OCI-M2 (cell line): ENCODE results near the gene SETD3.
"Not testable (repeated sequence)": the region's sequence is repeated elsewhere in the genome, so short reads cannot be mapped to it uniquely, and the experiment has no call there.

Experiments used
- DNase-seq: peaks from one replicate; lab custom pipeline; 2025; ENCODE audit not compliant: unreplicated experiment; lab: John Stamatoyannopoulos, UW

SETD3 gene

GRCh38 chr14:99363616-99364290 is 116.9 kb downstream of the SETD3 start:
- DNase-seq: no peak

DNA sequence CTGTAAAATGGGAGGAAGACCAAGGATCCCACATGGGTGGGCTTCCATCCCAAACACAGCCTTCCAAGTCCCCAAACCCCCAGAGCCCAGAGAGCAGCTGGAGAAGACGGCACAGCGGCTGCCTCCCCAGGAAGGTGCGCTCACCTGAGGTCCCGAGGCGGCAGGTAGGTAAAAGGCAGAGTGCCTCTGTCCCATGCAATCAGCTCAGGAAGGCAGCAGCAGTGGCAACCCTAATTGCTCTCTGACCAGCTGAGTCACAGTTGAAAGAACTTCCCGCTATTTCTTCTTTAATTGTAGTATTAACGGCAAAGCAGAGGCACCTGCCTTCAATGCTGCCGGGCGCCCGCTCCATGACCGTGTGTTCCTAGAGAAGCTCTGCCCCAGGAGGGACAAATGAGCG is 117.6 kb downstream of the SETD3 start:
- DNase-seq: no peak

DNA sequence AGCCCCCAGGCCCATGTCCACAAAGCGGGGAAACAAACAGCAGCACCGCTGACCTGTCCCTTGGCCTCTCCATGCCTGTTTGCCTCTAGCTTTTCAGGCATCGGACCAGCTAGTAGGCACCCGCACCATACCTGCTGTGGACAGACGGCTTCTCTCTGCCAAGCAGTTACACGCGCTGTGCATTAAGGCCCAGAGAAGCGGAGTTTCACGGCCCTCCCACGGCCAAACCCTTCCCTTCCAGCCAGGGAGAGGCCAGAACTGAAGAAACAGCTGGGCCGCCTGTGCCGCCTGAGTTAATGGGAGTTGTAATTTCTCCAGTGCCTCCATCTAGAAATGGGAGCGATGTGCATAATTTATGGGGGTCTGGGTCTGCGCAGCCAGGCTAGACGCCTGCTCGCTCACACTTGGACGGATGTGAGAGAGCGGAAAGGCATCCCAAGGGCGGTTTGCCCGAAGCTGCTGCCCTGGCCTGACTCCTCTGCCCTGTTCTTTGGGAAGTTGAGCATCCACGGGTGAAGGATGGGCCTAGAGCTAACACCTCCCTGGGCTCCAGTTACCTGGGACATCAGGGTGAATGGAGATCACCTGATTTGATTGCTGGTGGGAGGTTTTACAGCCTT is 119.0 kb downstream of the SETD3 start:
- DNase-seq: no peak

DNA sequence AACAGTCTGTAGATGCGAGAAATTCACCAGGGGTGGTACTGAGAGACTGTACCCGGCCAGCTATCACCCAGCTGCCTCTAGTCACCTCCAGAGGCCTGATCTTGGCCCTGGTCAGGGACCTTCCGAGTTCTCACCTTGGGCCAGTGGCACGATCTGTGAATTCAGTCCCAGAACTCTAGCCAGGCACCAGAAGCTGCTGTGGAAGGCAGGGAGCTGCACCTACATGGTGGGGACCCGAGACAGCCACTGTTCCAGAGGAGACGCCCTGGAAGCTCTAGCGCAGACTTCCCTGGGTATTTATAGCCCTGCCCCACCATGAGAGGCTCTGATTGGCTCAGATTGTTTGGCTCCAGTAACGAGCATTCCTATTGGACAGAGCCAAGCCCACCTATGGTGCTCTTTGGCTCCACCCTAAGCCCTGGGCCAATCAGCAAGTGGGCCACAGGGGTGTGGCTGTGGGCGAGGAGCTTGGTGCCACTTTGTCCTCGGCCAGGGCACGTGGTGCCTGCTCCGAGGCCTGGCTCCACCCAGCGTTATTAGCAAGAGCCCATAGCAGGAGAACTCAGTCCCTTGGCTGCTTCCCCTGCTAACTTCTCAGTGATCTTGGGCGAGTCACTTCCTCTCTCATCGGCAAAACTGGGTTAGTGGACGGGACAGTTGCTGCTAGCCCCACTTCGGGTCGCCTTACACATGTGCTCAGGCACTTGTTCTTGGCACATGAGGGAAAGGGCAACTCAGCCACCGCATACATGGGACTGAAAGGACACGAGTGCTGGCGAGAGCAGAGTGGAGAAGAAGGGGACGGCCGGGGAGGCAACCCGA is 119.7 kb downstream of the SETD3 start:
- DNase-seq: no peak

DNA sequence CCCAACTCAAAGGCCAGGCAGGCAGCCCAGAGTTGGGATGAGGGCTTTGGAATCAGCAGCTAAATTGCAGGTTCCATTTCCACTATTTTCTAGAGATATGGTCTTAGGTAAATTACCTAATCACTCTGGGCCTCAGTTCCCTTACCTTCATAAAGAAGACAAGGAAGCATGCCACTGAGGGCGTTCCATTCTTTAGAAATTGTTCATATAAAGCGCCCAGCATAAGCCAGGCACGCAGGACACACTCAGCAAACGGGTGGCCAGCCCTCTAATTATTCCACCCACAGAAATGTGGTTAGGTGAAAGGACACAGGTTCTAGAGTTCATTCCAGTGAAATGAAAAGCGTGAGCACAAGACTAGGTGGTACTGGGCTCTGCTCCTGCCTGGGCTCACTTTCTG is 120.8 kb downstream of the SETD3 start:
- DNase-seq: no peak

DNA sequence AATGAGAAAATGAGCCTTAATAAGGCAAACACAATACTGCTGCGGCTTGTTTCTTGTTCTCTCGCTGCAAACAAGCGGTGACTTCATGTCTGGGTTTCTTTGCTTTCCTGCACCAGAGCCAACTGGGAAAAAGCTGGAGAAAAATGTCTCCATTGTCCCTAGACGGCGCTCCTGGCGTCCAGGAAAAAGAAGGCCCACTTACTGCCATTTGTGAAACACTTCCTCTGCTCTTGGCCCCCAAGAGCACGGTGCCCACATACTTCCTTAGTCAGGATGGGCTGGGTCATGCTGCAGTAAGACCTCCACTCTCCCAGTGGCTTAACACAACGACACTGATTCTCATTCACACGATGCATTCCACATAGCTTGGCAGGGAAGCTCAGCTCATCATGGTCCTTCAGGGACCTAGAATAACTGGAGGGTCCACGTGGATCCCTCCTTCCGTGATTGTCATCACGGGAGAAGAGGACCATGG is 122.7 kb downstream of the SETD3 start:
- no peak for DNase-seq

DNA sequence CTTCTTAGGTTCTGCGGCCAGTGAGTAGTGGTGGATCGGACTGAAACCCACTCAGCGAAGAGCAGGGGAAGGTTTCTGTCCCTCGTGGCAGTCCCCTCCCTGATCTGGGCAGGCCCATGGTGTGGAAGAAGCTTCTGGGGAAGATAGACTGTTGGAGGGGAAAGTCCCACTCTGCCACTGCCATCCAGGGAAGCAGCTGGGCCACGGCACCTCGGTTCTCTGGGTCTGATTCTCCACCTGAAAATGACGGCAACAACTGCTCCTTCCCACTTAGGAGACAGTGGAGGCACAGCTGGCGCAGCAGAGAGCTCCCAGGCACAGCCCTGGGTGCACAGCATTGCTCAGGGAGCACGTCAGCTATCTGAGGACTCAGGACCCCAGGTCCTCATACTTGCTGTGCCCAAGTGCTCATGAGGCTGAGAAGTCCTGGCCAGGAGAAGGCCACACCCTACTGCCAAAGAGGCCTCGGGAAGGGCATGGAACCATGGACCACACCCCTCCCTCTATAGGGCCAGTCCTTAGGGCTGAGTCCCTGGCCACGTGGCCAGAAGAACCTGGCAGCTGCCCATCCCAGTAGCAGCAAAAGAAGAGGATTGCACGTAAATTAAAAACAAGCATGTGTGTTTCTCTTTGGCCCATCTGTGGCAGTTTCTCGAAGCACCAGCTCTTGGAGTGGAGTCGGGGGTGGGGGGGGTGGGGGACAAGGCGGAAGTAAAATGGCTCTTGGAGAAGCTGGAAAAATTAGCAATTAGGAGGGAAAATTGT is 123.3 kb downstream of the SETD3 start:
- no peak for DNase-seq

DNA sequence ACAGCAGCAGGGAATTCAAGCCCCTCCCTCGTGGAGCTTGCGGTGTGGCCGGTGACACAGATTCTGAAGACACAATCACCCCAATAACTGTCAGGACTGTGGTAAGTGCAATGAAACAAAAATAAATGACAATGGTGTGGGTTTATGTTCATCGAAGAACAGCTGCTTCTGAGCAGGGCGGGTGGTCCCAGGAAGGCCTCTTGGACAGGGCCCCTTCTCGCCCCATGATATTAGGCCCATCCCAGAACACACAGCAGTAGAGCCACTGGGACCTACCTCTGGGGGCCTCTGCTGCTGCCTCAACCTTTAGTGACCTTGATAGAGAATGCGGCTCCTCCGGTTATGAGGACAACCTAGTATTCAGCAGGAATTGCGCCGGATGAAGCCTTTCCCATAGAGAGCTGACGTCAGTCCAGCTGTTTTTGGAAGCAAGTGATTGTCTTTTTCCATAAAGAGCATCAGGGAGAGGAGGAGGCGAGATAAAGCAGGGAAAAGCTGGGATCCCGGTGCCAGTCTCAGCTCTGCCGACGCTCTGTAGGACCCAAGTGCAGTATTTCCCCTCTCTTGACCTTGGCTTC is 124.5 kb downstream of the SETD3 start:
- DNase-seq: no peak

- no peak for DNase-seq
Observed at GRCh38 chr14:99354166-99354875, 126.3 kb downstream of the SETD3 start.

DNA sequence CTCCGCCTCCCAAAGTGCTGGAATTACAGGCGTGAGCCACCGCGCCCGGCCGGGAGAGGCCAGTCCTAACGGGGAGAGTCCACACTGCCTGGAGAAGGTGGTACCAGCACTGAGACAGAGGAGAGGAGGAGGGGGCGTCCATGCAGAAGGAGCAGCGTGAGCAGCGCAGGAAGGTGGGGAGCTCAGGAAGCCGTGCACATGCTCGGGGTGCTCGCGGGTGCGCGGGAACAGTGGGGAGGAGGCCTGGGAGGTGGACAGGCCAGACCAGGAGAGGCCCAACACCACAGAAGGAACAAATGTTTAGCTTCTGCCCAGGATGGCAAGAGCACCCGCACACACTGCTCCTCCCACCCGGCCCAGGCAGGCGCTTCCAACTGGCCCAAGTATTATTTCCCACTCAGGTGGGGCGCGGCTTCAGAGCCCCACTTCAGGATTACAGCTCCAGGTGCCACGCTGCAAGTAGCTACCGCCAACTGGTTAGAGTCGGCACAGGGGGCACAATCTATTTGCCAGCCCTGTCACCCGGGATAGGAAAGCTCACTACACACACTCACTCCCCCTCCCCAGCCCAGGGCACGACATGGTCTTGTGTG is 127.9 kb downstream of the SETD3 start:
- no peak for DNase-seq

- DNase-seq: no peak
Observed at GRCh38 chr14:99351166-99352007, 129.3 kb downstream of the SETD3 start.

DNA sequence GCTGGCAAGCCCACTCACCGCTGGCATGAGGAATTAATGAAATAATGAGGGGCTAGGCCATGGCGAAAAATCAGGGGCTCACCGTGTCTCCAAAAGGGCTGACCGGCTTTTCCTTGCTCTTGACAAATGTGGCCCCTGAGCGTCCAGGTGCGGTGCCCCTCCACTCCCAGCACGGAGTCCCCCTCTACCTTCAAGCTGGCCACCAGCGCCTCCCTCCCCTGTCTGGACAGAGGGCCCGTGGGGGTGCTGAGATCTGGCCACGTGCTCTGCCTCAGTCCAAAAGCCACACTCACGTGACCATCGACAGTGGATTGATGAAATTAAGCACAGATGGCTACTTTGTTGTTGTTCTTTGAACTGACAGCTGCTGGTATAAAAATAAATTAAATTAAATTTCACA is 129.9 kb downstream of the SETD3 start:
- no peak for DNase-seq

DNA sequence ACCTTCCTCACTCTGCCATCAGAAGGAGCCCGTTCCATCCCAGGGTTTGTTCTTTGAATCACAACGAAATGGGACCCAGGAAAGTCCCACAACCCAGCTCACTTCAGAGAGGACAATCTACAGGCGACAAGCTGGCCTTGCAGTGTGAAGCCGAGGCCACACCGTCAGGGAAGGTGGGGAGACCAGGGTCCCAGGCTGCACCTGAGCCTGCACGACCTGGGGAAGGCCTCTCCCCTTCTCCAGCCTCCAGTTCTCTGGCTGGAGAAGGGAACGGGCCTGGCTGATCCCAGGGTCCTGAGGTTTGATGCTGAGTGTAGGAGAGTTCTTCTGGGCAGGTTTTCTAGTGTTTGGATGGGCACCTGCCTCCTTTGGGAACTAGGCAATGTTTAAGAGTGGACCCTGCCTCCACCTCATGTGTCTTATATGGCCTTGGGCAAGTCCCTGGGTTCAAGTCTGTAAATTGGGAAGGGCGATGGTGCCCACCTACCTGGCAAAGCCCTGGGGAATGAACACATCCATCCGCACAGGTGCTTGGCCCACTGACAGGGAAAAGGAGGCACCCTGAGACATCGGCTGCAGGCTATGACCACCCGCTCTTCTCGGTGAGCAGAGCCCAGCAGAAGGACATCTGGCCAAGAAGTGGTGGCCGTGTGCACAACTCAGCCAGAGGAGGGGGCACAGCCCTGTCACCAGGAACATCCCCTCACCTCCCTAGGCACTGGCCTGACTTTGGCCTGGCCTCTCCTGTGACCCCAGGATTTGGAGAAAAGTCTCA is 130.8 kb downstream of the SETD3 start:
- no peak for DNase-seq

- DNase-seq: no peak
Observed at GRCh38 chr14:99348816-99349614, 131.6 kb downstream of the SETD3 start.

GRCh38 chr14:99348231-99348630 is 132.4 kb downstream of the SETD3 start:
- not testable (repeated sequence) for DNase-seq
